Stimulated activated CD4-positive, alpha-beta T cell treated with anti-CD3 and anti-CD28 coated beads, Interleukin-15, amount 100 ng/mL, for 48 hours (primary cell): ENCODE data around the gene MBNL1.

Experiments
- DNase-seq, 2 donors: peaks; one replicate each; pipeline ENCODE4 v3.0.0-alpha.2; 2020; ENCODE audit warnings: low read depth in 2 of 2

Gene MBNL1

GRCh38 chr3:152276681-152277080 lies 8.0 kb downstream of the MBNL1 start:
- no peak for DNase-seq

GRCh38 chr3:152277198-152277597 lies 8.5 kb downstream of the MBNL1 start:
- DNase-seq, result no peak

GRCh38 chr3:152278756-152279427 lies 10.2 kb downstream of the MBNL1 start:
- DNase-seq, result no peak

- no peak for DNase-seq
Measured at GRCh38 chr3:152279479-152279878, 10.8 kb downstream of the MBNL1 start.

GRCh38 chr3:152280539-152280938 lies 11.8 kb downstream of the MBNL1 start:
- no peak for DNase-seq

GRCh38 chr3:152281133-152281713 lies 12.5 kb downstream of the MBNL1 start:
- DNase-seq, result no peak

- DNase-seq, result no peak
Measured at GRCh38 chr3:152282813-152283212, 14.1 kb downstream of the MBNL1 start.

GRCh38 chr3:152283492-152284381 lies 15.0 kb downstream of the MBNL1 start:
- no peak for DNase-seq

- DNase-seq, result no peak
Measured at GRCh38 chr3:152284906-152285305, 16.2 kb downstream of the MBNL1 start.

- DNase-seq, result no peak
Measured at GRCh38 chr3:152285509-152285908, 16.8 kb downstream of the MBNL1 start.

- DNase-seq, result no peak
Measured at GRCh38 chr3:152287898-152288576, 19.3 kb downstream of the MBNL1 start.

- no peak for DNase-seq
Measured at GRCh38 chr3:152288681-152289080, 20.0 kb downstream of the MBNL1 start.

GRCh38 chr3:152289708-152290107 lies 21.0 kb downstream of the MBNL1 start:
- DNase-seq, result no peak

- DNase-seq, result no peak
Measured at GRCh38 chr3:152290374-152290773, 21.6 kb downstream of the MBNL1 start.

- DNase-seq, result no peak
Measured at GRCh38 chr3:152291238-152291637, 22.5 kb downstream of the MBNL1 start.

GRCh38 chr3:152291649-152292066 lies 22.9 kb downstream of the MBNL1 start:
- no peak for DNase-seq

- DNase-seq, result no peak
Measured at GRCh38 chr3:152292366-152292765, 23.6 kb downstream of the MBNL1 start.

- no peak for DNase-seq
Measured at GRCh38 chr3:152293347-152294006, 24.7 kb downstream of the MBNL1 start.

- no peak for DNase-seq
Measured at GRCh38 chr3:152295344-152295743, 26.6 kb downstream of the MBNL1 start.

GRCh38 chr3:152295806-152296205 lies 27.1 kb downstream of the MBNL1 start:
- DNase-seq, result no peak

- no peak for DNase-seq
Measured at GRCh38 chr3:152296382-152296781, 27.7 kb downstream of the MBNL1 start.

GRCh38 chr3:152296971-152297370 lies 28.2 kb downstream of the MBNL1 start:
- no peak for DNase-seq
